ENCODE results near the gene HIP1R. TPM values are rescaled to one million over a fixed set of nuclear protein-coding genes. Genes with fewer than 3 reads are reported as not detected.

HIP1R gene
- total and polyA plus RNA-seq, 2 of the 13 experiments (the other 11 are each of a cell fraction or from before 2014, with no cell fraction given): 18.4 to 25.5 TPM

- no peak for TF ChIP-seq HOXA5 (CRISPR knock-in tag; IDR thresholded peaks at IDR 0.05)
- TF ChIP-seq, protein P1, sequence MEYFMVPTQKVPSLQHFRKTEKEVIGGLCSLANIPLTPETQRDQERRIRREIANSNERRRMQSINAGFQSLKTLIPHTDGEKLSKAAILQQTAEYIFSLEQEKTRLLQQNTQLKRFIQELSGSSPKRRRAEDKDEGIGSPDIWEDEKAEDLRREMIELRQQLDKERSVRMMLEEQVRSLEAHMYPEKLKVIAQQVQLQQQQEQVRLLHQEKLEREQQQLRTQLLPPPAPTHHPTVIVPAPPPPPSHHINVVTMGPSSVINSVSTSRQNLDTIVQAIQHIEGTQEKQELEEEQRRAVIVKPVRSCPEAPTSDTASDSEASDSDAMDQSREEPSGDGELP (IDR thresholded peaks at IDR 0.05; ENCODE audit: borderline replicate concordance, low read depth): no peak
- no peak for TF ChIP-seq TCF7 (IDR thresholded peaks at IDR 0.05; ENCODE audit: low read depth)
- TF ChIP-seq AKAP8 (CRISPR knock-in tag; IDR thresholded peaks at IDR 0.05): no peak
- no peak for TF ChIP-seq ZNF7 (CRISPR knock-in tag; IDR thresholded peaks at IDR 0.05)
- TF ChIP-seq GTF2F1 (IDR thresholded peaks at IDR 0.05; ENCODE audit: low read length): no peak
- no peak for TF ChIP-seq WIZ (CRISPR knock-in tag; IDR thresholded peaks at IDR 0.05)
- no peak for TF ChIP-seq ZNF644 (CRISPR knock-in tag; IDR thresholded peaks at IDR 0.05; ENCODE audit: low read depth)
- no peak for TF ChIP-seq ARID2 (CRISPR knock-in tag; IDR thresholded peaks at IDR 0.05; ENCODE audit: borderline replicate concordance)
- peak; percentile 40 for TF ChIP-seq ASH2L (IDR thresholded peaks at IDR 0.05; ENCODE audit: insufficient read length, low read depth, low read length)
- 0 out of 2 replicates have a peak, but pooled peaks have one; percentile 10 for TF ChIP-seq STAT5B (CRISPR knock-in tag; IDR thresholded peaks at IDR 0.05)
- peak; percentile 76; the same call in 1 of the 2 replicates for TF ChIP-seq MYC (CRISPR knock-in tag; IDR thresholded peaks at IDR 0.05; ENCODE audit: borderline replicate concordance)
- TF ChIP-seq NCOA2 (CRISPR knock-in tag; IDR thresholded peaks at IDR 0.05): no peak
- peak; percentile 22 for TF ChIP-seq YY1 (IDR thresholded peaks at IDR 0.05; ENCODE audit: insufficient read depth, insufficient replicate concordance, low read depth, low read length)
- TF ChIP-seq YEATS2 (CRISPR knock-in tag; IDR thresholded peaks at IDR 0.05; ENCODE audit: borderline replicate concordance): no peak
- peak; percentile 96 for TF ChIP-seq BHLHE40 (IDR thresholded peaks at IDR 0.05; ENCODE audit: low read length)
- no peak for TF ChIP-seq SNAPC4 (CRISPR knock-in tag; IDR thresholded peaks at IDR 0.05)
- no peak for TF ChIP-seq ZNF33B (CRISPR knock-in tag; IDR thresholded peaks at IDR 0.05)
- TF ChIP-seq ETV5 (CRISPR knock-in tag; IDR thresholded peaks at IDR 0.05; ENCODE audit: borderline replicate concordance): no peak
- TF ChIP-seq TP53 (CRISPR knock-in tag; conservative IDR thresholded peaks at IDR 0.05): no peak
- TF ChIP-seq ZNF605 (CRISPR knock-in tag; IDR thresholded peaks at IDR 0.05): no peak
- TF ChIP-seq RBAK (CRISPR knock-in tag; IDR thresholded peaks at IDR 0.05): no peak
- TF ChIP-seq ZSCAN20 (CRISPR knock-in tag; IDR thresholded peaks at IDR 0.05; ENCODE audit: borderline replicate concordance): no peak
- TF ChIP-seq ELF4 (CRISPR knock-in tag; IDR thresholded peaks at IDR 0.05; ENCODE audit: borderline replicate concordance): no peak
- no peak for TF ChIP-seq NBN (conservative IDR thresholded peaks at IDR 0.05)
- no peak for TF ChIP-seq TCF7L2 (IDR thresholded peaks at IDR 0.05; ENCODE audit: low read depth, low read length)
- TF ChIP-seq ZNF282 (IDR thresholded peaks at IDR 0.05; ENCODE audit: partially characterized antibody): no peak
These were observed 30.3 kb downstream of the HIP1R start (continued) for GRCh38 chr12:122865268-122866231.

Measured in HepG2 (cell line).